Panc1 (cell line): ENCODE measurements around the gene KDM2B. TPM values are rescaled to one million over a fixed set of nuclear protein-coding genes. Genes with fewer than 3 reads are reported as not detected.

Source experiments
- ATAC-seq: fragments of 200-7000 bp; cut with Tn5 transposase; 2 replicates; pipeline ENCODE4 v1.9.1; 2020; ENCODE audit warnings: mild to moderate bottlenecking, moderate library complexity
- BruUV-seq: library from RNA; stranded (reverse); fragments of 400-500 nt; replicated peaks from 2 replicates; lab custom pipeline; 2021; lab: Mats Ljungman, UMichigan
- CTCF ChIA-PET: fragments of 300-600 bp; sonication (Branson Sonifier 250); formaldehyde crosslinking; loops from one replicate; lab custom pipeline; 2022; ENCODE audit warnings: antibody characterized with exemption; lab: Charles Lee
- POLR2A ChIA-PET: fragments of 300-600 bp; sonication (Branson Sonifier 250); formaldehyde crosslinking; loops from one replicate; lab custom pipeline; 2022; ENCODE audit warnings: antibody characterized with exemption; lab: Charles Lee
- DNase-seq: peaks from one replicate; pipeline ENCODE4 v3.0.0-alpha.2; 2010; ENCODE audit warnings: low read depth, low spot score
- H3K27ac ChIP-seq: 2 replicates; pipeline ENCODE4 v1.5.1; 2011; ENCODE audit warnings: mild to moderate bottlenecking, low read length, inconsistent platforms
- H3K27me3 ChIP-seq: fragments of 200-500 bp; sonication (Bioruptor generic); 2 replicates; pipeline ENCODE4 v1.6.0; 2014; ENCODE audit warnings: low read length, inconsistent platforms; ENCODE audit not compliant: control insufficient read depth, insufficient read depth
- H3K36me3 ChIP-seq: fragments of 200-500 bp; sonication (Bioruptor generic); 2 replicates; pipeline ENCODE4 v1.5.1; 2014; ENCODE audit warnings: inconsistent platforms, mild to moderate bottlenecking, low read length, moderate library complexity; ENCODE audit not compliant: control insufficient read depth, insufficient read depth
- H3K4me1 ChIP-seq: 2 replicates; pipeline ENCODE4 v1.5.1; 2011; ENCODE audit warnings: inconsistent platforms, mild to moderate bottlenecking, low read length, moderate library complexity; ENCODE audit not compliant: control insufficient read depth, insufficient read depth
- H3K4me3 ChIP-seq, 2 experiments: 2 replicates each; pipeline ENCODE4 v1.5.1; 2011 to 2012; ENCODE audit warnings: low read depth in 2 of 2, low read length in 2 of 2, mild to moderate bottlenecking in 2 of 2, inconsistent platforms in 1 of 2, moderate library complexity in 1 of 2
- H3K9me3 ChIP-seq: fragments of 200-500 bp; sonication (Bioruptor generic); 2 replicates; pipeline ENCODE4 v1.5.1; 2014; ENCODE audit warnings: low read depth, mild to moderate bottlenecking, inconsistent platforms, low read length, moderate library complexity; ENCODE audit not compliant: control insufficient read depth, insufficient read depth
- POLR2AphosphoS5 ChIP-seq: IDR thresholded peaks from 2 replicates; pipeline ENCODE4 v1.6.1; 2012; ENCODE audit warnings: mild to moderate bottlenecking, low read depth, low read length, moderate library complexity
- SIN3A ChIP-seq: IDR thresholded peaks from 2 replicates; pipeline ENCODE4 v1.6.1; 2012; ENCODE audit warnings: low read depth, mild to moderate bottlenecking, low read length, moderate library complexity, borderline replicate concordance; ENCODE audit not compliant: insufficient read depth
- TCF7L2 ChIP-seq: IDR thresholded peaks from 2 replicates; pipeline ENCODE4 v1.6.1; 2011; ENCODE audit warnings: mild to moderate bottlenecking, low read depth, low read length, inconsistent platforms
- in situ Hi-C: cut with HindIII; loops from 2 replicates; pipeline ENCODE4 v1.10.0; 2016; ENCODE audit warnings: low sequenced_read_pairs, low pct_unique_long_range_greater_than_20kb
- intact Hi-C: fragments of 100-400 bp; cut with micrococcal nuclease; formaldehyde crosslinking; loops from one replicate; pipeline ENCODE4 v1.10.0; 2022; ENCODE audit not compliant: unreplicated experiment
- total RNA-seq: library from RNA; stranded (reverse); gene quantifications from one replicate; pipeline ENCODE4 v1.2.1, GENCODE V29; 2021; ENCODE audit not compliant: unreplicated experiment
- TF ChIP-seq, protein P1 (sequence below): fragments of 450-650 bp; IDR thresholded peaks from 2 replicates; pipeline ENCODE4 v1.5.1; 2017; ENCODE audit warnings: mild to moderate bottlenecking
- TF ChIP-seq, protein P2 (sequence below), 2 experiments: IDR thresholded peaks; 2 replicates each; pipeline ENCODE4 v1.6.1; 2011 to 2012; ENCODE audit warnings: low read depth in 2 of 2, control low read depth in 1 of 2, low read length in 1 of 2, mild to moderate bottlenecking in 1 of 2, moderate library complexity in 1 of 2; ENCODE audit not compliant: insufficient read depth in 1 of 2

KDM2B gene
- total RNA-seq, 1 experiment from 2014 or later = 27.5 TPM

DNA sequence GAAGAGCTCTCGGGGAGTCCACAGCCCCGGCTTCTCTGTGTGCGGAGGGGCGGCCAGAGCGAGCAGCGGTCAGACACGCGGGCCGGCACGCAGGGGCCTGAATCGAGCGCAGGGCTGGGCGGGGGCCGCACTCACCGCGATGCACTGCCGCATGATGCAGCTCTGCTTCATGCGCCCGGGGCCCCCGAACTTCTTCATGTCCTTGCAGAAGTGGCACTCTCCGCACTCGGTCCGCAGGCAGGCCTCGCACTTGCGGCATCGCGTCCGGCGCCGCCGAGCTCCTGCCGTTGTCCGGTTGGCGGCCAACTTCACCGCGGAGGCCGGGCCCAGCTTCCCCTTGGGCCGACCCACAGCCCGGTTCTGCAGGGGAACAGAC, 127.8 kb downstream of the KDM2B start:
- POLR2A ChIA-PET = no interaction called here
- H3K27me3 ChIP-seq = no peaks in the 10 kb centered on the region
- DNase-seq = no peak
- no TSS peak for BruUV-seq
- no peak overlapping the region for H3K4me3 ChIP-seq
- in situ Hi-C loops = no loop called here
- TF ChIP-seq POLR2AphosphoS5 = no peak
- TF ChIP-seq TCF7L2 = no peak
- TF ChIP-seq, protein P1, sequence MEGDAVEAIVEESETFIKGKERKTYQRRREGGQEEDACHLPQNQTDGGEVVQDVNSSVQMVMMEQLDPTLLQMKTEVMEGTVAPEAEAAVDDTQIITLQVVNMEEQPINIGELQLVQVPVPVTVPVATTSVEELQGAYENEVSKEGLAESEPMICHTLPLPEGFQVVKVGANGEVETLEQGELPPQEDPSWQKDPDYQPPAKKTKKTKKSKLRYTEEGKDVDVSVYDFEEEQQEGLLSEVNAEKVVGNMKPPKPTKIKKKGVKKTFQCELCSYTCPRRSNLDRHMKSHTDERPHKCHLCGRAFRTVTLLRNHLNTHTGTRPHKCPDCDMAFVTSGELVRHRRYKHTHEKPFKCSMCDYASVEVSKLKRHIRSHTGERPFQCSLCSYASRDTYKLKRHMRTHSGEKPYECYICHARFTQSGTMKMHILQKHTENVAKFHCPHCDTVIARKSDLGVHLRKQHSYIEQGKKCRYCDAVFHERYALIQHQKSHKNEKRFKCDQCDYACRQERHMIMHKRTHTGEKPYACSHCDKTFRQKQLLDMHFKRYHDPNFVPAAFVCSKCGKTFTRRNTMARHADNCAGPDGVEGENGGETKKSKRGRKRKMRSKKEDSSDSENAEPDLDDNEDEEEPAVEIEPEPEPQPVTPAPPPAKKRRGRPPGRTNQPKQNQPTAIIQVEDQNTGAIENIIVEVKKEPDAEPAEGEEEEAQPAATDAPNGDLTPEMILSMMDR = no peak
- no peak for TF ChIP-seq SIN3A
- TF ChIP-seq, protein P2, sequence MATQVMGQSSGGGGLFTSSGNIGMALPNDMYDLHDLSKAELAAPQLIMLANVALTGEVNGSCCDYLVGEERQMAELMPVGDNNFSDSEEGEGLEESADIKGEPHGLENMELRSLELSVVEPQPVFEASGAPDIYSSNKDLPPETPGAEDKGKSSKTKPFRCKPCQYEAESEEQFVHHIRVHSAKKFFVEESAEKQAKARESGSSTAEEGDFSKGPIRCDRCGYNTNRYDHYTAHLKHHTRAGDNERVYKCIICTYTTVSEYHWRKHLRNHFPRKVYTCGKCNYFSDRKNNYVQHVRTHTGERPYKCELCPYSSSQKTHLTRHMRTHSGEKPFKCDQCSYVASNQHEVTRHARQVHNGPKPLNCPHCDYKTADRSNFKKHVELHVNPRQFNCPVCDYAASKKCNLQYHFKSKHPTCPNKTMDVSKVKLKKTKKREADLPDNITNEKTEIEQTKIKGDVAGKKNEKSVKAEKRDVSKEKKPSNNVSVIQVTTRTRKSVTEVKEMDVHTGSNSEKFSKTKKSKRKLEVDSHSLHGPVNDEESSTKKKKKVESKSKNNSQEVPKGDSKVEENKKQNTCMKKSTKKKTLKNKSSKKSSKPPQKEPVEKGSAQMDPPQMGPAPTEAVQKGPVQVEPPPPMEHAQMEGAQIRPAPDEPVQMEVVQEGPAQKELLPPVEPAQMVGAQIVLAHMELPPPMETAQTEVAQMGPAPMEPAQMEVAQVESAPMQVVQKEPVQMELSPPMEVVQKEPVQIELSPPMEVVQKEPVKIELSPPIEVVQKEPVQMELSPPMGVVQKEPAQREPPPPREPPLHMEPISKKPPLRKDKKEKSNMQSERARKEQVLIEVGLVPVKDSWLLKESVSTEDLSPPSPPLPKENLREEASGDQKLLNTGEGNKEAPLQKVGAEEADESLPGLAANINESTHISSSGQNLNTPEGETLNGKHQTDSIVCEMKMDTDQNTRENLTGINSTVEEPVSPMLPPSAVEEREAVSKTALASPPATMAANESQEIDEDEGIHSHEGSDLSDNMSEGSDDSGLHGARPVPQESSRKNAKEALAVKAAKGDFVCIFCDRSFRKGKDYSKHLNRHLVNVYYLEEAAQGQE (IDR thresholded peaks at IDR 0.05; ENCODE audit: insufficient read depth in 1 of 2, low read depth in 2 of 2, low read length in 1 of 2) = no peak
- no peak for ATAC-seq
- no peaks in the 10 kb centered on the region for H3K4me1 ChIP-seq
- H3K36me3 ChIP-seq = no peaks in the 10 kb centered on the region
- intact Hi-C loops = no loop called here
- no peak overlapping the region for H3K27ac ChIP-seq
- no peaks in the 10 kb centered on the region for H3K9me3 ChIP-seq
- CTCF ChIA-PET = no interaction called here

DNA sequence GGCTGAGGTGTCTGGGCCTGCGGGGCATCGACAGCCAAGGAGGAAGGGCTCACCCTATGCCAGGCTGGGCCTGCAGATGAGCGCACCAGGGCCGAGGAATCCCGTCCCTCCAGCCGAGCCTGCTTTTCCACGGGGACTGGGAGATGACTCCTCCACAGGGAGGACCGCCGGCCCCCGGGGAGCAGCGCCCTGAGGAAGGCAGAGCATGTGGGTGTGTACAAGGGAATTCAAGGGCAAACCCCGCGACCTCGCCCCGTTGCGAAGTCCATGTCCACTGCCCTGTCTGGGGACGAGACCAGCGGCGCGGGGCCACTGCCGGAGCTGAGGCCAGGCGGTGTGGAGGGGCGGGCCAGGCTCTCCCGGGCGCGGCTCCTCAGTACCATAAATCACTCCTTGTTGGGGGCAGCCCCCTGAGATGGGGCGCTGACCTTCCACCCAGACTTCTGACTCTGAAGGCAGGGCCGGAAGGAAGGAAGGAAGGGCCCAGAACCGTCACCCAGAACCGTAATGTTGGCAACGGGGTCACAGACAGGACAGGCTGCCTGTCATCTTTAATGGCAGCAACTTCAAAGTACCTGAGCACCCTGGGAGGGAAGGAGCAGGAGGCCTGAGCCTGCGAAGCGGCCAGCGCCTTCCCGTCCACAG, 128.4 kb downstream of the KDM2B start:
- TF ChIP-seq POLR2AphosphoS5 = no peak
- TF ChIP-seq, protein P1 = no peak
- TF ChIP-seq, protein P2 (IDR thresholded peaks at IDR 0.05; ENCODE audit: insufficient read depth in 1 of 2, low read depth in 2 of 2, low read length in 1 of 2) = no peak
- TF ChIP-seq TCF7L2 = no peak
- no peak for TF ChIP-seq SIN3A
- CTCF ChIA-PET = interaction anchor here (0.5 kb wide), 1 partner anchor 11 kb away, joined by 3 read pairs; no protein-coding TSS in a partner anchor

More for the DNA sequence above, 128.4 kb downstream of the KDM2B start:
- 0 out of 2 replicates have a peak, but pooled peaks have one; percentile 28 for ATAC-seq
- in situ Hi-C loops = no loop called here
- no peaks in the 10 kb centered on the region for H3K4me1 ChIP-seq
- no peak overlapping the region for H3K27ac ChIP-seq
- H3K36me3 ChIP-seq = no peaks in the 10 kb centered on the region
- no peaks in the 10 kb centered on the region for H3K27me3 ChIP-seq
- intact Hi-C loops = no loop called here
- POLR2A ChIA-PET = no interaction called here
- BruUV-seq = no TSS peak
- DNase-seq = no peak
- H3K9me3 ChIP-seq = no peaks in the 10 kb centered on the region
- no peak overlapping the region for H3K4me3 ChIP-seq
